ENCODE data around the gene EI24. TPM values are rescaled to one million over a fixed set of nuclear protein-coding genes. Genes with fewer than 3 reads are reported as not detected.

The EI24 gene
- total RNA-seq, 1 donor from 2014 or later, result 42.6 TPM

DNA sequence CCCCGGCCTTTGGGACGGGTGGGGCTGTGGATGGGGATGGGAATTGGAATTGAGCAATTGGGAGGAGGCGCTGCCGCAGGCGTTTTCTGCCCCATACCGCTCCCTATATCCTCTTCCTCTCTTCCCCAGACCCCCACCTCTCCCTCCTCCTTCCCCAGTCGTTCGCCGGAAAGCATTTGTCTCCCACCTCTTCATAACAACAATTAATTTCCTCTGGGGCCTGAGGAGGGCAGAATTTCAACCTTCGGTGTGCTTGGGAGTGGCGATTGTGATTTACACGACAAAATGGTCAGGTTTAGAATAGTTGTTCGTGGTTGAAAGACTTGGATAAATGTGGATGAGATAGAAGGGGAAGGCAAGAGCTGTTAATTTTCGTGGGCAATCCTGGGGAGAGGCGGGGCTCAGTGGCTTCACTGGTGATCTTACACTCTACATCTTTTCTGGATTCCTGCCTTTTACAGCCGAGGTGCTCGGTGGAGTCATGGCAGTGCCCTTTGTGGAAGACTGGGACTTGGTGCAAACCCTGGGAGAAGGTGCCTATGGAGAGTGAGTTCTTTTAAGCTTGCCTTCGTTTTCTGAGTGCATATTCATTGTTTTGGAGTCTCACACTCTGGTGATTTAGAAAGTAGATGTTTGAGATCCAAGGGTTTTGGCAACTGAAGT, 57.1 kb downstream of the EI24 start:
- intact Hi-C loops (cut with micrococcal nuclease), result loop anchor here (5.0 kb wide), 3 partner anchors 436 to 641 kb away; partner anchors contain the start of genes CDON, FAM118B, FOXRED1 and RPUSD4

DNA sequence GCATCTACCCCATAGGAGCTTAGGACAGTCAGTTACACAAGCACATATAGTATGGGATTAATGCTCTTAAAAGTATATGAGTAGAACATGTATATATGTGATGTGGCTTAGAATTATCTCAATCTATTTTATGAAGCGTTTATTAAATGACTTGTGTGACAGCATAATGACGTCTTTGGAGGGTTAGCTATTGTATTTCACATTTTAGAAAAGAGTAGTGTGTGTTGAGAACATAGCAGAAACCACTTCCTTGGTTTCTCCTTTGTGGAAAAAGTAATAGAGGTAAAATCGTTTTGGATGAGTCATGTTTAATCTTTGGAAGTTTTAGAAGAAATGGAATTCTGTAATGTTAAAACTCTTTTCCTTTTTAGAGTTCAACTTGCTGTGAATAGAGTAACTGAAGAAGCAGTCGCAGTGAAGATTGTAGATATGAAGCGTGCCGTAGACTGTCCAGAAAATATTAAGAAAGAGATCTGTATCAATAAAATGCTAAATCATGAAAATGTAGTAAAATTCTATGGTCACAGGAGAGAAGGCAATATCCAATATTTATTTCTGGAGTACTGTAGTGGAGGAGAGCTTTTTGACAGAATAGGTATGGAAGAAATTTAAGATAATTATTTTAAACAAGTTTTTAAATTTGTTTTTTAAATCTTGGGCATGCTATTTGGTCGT, 58.1 kb downstream of the EI24 start:
- intact Hi-C loops (cut with micrococcal nuclease), result loop anchor here (5.0 kb wide), 3 partner anchors 435 to 640 kb away; partner anchors contain the start of genes CDON, FAM118B, FOXRED1 and RPUSD4

Other genes starting within 250 kb of the EI24 start
- 0.70 TPM in 1 of 2 replicates, not detected in the other for gene FEZ1, start 73.2 kb upstream of the EI24 start, total RNA-seq
- gene STT3A, start 23.4 kb downstream of the EI24 start, total RNA-seq, result 176 and 186 TPM in 2 replicates
- 94.4 and 98.8 TPM in 2 replicates for gene CHEK1, start 55.7 kb downstream of the EI24 start, total RNA-seq
- gene ACRV1, start 111.4 kb downstream of the EI24 start, total RNA-seq, result not detected in 2 replicates
- not detected in 2 replicates for gene PATE1, start 176.8 kb downstream of the EI24 start, total RNA-seq
- not detected in 2 replicates for gene PATE2, start 209.4 kb downstream of the EI24 start, total RNA-seq
- gene PATE3, start 218.7 kb downstream of the EI24 start, total RNA-seq, result not detected in 2 replicates

Measured in T-helper 2 cell treated with Interferon-gamma antibody and Interleukin-4, amounts not matched to agents 100 ng/mL and 5 ng/mL, for 36 hours (primary cell).